HG02840 (cell line): ENCODE measurements around the gene NME2.
"Not testable (repeated sequence)": the region's sequence is repeated elsewhere in the genome, so short reads cannot be mapped to it uniquely, and the experiment has no call there.

Source experiments
- ATAC-seq: cut with Tn5 transposase; IDR thresholded peaks from one replicate; pipeline ENCODE4 v1.9.1; 2021; ENCODE audit warnings: mild to moderate bottlenecking, moderate library complexity, moderate number of reproducible peaks; ENCODE audit not compliant: unreplicated experiment, low FRiP score

NME2 gene

DNA sequence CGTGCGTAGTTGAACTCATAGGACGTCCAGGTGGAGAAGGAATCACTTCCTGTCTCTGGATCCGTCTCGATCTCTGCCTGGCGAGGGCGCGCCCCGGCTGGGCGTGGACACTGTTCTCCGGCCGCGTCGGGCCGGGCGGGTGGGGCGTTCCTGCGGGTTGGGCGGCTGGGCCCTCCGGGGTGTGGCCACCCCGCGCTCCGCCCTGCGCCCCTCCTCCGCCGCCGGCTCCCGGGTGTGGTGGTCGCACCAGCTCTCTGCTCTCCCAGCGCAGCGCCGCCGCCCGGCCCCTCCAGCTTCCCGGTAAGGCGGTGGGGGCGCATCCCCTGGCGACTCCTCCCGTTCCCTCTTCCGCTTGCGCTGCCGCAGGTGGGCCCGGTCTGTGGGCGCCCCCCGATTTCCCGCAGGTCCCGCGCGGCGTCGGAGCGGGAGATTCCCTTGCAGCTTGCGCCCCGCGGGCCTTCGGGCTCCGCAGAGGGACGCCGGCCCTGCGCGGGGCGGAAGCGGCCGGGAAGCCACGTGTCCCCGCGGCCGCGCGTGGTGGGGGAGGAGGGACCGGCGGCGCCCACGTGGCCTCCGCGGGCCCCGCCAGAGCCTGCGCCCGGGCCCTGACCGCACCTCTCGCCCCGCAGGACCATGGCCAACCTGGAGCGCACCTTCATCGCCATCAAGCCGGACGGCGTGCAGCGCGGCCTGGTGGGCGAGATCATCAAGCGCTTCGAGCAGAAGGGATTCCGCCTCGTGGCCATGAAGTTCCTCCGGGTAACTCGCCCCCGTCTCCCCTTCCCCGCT is at the start of gene NME2:
NME2 (plus strand) TSS at position 214 of the 789 bp plus-strand sequence; CDS start at position 634, 420 bp downstream.
- ATAC-seq, result peak; percentile 86

DNA sequence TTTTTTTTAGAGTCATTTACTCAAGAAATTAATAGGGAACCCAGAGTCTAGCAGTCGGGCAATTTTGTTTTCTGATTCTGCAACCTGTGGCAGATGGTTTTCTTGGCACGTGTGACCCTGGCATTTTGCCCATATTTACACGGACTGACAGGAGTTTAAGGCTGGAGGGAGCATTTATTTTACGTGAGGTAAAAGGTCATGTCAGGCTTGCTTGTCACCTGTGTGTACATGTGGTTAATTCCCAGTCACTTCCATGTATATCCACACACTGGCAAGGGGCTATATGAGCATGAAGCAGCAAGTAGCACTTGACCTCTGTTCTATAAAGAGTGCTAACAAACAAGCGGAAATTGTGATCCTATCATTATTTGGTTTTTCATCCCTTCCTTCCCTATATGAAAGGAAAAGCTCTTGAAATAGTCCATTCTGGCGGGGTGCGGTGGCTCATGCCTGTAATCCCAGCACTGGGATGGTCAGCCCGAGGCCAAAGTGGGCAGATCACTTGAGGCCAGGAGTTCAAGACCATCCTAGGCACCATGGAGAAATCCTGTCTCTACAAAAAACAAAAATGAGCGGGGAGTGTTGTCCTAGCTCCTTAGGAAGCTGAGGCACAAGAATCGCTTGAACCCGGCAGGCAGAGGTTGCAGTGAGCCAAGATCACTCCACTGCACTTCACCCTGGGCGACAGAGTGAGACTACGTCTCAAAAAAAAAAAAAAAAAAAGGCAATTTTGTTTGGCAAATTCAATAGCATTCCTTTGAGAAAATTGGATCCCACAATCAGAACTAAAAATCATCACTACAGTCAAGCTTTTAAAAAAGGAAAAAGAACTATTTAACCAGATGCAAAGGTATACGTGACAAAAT is 47.6 kb upstream of the NME2 start:
- ATAC-seq, result no peak

DNA sequence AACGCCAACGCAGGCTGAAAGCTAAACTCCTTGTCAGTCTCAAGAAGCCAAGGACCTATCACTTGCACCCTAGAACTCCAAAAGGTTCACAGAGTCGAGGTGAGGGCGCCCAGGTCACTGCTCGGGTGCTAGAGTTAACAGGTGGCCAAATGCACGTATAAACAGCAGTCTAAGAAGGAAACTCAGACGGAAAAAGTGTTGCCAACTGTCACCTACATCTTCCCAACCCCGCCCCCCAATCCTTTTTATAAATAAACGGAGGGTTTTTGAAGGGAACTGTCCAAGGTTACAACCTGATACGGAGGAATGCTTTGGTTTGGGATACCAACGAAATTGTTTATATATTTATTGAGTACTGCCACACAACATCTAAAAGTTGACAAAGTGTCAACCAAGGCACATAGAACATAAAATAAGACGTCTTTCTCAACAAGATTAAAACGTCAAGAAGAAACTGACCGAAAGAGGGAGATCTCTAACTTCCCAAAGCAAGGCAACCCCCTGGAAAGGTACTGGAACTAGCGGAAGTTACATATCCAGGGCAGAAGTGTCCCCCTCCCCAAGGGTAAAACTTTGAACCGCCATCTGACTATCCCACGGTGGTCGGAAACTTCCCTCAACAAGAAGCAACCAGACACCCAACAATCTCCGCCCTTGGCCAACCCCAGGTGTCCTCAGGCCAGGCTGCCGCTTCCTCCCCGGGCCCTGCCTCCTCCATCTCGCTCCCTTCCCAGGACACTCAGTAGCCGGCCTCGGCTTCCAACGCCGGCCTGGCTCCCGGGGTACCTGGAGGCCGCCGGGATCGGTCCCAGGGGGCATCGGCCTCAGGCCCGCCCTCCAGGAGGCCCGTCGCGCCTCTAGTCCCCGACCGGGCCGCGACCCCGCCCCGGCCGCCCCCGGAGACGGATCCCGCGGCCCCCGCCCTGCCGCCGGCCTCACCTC is 46.5 kb upstream of the NME2 start:
- peak; percentile 24 for ATAC-seq

DNA sequence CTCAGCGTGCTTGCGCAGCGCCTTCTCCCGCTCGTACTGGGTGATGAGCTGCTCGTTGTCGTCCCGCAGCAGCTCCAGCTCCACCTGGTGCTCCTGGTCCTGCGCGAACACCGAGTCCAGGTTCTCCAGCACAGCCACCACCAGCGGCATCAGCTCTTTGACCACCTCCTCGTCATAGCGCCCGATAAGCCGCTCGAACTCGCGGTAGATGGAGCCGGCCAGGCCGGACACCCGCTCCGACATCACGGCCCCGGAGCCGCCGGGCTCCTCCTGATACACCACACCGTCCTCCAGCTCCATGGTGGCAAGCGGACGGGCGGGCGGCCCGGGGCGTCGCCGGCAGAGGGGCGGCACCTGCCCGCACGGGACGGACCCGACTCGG is 45.9 kb upstream of the NME2 start:
- ATAC-seq, result peak; percentile 36

DNA sequence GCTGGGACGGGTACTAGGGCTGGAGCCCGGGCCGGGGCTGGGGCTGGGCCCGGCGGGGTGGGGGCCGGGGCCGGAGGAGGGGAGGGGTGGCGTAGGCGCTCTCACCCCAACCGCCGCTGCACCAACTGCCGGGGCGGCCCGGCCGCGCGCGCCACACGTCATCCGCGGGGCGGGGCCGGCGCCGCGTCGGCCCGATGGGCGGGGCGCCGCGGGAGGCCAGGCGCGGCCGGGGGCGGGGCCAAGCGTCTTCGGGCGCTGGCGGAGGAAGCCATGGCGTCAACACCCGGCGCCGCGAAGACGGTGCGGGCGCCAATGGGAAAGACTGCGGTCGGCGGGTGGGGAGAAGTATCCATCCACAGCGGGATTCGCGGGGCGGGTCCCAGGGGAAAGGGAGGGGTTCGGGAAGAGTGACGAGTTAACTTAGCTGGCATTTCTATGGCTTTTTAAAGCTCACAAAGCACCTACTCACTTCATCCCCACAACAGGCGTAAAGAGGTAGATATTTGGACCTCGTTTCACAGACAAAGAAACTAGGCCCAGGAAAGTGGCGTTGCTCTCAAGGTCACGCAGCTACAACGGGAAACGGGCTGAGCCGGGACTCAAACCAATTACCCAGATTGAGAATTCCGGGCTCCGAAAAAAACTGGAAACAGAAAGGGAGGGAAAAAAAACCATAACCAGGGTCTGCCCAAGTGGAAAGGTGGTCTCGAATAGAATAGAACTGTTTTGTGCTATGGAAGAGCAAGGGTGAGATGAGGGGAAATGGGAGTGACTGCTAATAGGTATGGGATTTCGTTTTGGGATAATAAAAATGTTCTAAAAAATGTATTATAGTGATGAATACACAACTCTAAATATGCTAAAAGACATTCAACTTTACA is 45.2 kb upstream of the NME2 start, which contains the start of gene SPAG9:
SPAG9 (minus strand) TSS at position 130 of the 881 bp plus-strand sequence. CDS start 212 bp downstream, outside the sequence.
- peak; percentile 67 for ATAC-seq

DNA sequence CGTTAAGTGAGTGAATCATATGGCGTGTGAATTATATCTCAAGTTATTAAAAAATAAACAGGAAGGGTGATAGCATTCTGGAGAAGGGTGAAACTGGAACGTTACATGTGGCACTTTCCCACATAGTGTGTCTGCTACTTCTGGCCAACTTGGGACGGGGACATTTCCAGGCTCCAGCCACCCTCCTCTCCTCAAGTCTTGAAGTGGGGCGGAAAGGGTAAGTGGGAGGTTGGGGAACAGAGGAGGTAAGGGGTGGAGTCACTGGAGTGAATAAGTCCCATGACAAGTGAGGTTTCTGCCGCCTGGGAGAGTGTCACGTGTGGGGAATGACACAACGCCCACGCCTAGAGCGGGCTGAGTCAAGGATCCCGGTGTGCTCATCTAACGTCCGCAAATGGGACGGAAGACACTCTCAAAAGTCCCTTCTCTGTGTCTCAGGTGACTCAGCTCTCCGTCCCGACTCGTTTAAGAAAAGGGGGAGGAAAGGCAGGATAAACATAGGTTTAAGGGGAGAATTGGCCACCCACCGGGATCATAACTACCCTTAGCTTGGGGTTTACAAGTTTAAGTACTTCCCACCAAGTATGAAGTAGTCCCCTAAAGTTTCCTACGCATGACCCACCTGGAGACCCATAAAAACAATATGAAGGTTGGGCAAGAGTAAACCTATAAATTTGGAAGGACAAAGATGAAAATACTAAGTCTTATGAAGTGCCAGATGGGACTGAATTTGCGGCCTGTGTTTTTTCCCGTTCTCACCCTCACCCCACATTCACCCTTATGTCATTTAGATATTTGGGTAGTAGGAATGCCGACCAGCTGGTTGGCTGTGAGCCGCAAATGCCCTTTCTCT is 44.4 kb upstream of the NME2 start:
- ATAC-seq, result no peak

DNA sequence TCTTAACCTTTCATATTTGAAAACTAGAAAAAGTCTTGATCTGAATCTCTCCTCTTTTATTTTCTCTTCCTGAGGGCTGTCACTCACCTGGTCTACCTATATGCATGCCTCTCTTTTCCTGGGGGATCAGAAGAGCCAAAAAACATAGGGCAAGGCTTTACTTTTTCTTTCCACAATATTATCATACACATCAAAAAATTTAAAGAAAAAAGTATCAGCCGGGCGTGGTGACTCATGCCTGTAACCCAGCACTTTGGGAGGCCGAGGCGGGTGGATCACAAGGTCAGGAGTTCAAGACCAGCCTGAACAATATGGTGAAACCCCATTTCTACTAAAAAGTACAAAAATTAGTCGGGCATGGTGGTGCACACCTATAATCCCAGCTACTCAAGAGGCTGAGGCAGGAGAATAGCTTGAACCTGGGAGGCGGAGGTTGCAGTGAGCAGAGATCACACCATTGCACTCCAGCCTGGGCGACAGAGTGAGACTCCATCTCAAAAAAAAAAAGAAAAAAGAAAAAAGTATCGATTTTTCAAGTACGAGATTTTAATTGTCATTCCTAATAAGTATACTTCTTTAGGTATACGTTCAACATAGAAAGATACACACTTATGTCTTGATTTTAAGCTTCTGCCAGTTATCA is 43.6 kb upstream of the NME2 start:
- not testable (repeated sequence) for ATAC-seq

DNA sequence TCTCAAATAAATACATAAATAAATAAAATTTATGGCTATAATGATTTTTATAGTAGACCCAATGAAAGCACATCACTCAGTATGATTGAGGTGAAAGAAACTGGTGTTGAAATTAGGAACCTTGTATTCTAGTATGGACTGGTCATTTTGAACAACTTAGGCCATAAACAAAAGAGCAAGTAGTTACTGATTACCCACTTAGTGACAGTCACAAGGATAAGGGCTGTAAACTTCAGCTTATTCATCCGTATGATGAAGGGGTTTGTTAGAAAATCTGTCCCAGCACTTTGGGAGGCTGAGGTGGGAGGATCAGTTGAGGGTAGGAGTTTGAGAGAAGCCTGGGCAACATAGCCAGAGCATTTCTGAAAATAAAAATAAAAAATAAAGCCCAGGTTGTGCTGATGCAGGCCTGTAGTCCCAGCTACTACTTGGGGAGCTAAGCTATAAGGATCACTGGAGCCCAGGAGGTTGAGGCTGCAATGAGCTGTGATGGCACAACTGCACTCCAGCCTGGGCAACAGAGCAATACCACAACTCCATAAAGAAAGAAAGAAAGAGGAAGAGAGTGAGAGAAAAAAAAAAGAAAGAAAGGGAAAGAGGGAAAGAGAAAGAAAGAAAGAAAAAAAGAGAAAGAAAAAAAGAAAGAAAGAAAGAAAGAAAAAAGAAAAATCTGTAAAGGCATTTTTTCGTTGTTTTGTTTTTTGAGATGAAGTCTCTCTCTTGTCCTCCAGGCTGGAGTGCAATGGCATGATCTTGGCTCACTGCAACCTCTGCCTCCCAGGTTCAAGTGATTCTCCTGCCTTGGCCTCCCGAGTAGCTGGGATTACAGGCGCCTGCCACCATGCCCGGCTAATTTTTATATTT is 41.3 kb upstream of the NME2 start:
- no peak for ATAC-seq

DNA sequence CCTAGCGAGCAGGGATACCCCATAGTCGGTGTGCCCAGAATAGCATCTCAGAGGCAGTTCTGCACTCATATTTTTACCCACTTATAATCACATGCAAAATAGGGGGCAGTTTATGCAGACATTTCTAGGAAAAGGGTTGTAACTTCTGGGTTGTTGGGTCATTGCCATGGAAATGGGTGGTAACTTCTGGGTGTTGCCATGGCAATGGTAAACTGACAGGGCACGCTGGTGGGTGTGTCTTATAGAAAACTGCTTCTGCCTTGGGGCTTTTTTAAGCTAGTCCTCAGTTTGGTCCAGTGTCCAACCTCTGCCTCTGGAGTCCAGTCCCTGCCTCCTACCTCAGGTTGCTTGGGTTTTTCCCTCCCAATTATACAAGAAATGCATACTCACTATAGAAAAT is 38.1 kb upstream of the NME2 start:
- no peak for ATAC-seq

DNA sequence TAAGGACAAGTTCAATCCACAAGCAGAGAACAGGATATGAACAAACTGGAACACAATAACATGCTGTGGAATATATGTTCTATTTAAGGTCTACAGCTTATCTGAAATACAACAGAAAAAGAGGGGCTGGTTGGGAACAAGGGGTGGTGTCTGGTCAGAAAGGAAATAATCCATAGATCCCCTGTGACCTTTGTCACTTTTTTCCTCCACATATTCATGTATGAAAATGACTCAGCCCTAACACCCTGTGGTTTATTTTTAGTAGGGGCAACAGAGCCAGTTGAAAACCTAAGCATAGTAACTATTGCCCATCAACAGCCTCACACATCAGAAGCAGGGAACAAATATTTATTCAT is 33.3 kb upstream of the NME2 start:
- peak; percentile 63 for ATAC-seq

DNA sequence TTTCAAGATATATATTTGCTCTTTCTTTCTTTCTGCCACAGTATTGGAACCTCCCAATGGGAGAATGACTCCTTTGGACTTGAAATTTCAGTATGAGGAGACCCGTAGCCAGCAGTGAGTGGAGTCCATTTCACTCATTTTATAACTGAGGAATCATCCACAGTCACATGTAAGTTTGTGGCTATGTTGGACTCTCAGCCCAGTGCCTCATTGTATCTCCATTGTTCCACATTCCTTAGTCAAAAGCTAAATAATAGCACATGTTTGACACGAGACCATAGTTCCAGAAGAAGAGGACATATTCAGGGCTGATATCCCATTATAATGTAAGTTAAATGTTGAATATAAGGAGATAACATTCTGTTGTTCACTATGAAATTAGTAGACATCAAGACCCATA is 32.8 kb upstream of the NME2 start:
- no peak for ATAC-seq

DNA sequence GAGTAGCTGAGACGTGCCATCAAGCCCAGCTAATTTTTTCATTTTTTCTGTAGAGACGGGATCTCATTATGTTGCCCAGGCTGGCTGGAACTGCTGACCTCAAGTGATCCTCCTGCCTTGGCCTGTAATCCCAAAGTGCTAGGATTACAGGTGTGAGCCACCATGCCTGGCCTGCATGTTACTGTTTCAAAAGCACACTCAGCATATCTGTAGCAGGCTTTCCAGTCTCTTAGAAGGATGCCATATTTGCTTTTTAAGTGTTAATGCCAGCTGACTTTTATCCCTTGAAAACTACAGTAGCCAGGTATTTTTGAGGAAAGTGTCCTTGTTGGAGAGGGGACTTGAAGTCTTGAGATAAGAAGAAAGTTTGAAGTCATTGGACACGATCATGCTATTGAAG is 30.3 kb upstream of the NME2 start:
- ATAC-seq, result no peak

DNA sequence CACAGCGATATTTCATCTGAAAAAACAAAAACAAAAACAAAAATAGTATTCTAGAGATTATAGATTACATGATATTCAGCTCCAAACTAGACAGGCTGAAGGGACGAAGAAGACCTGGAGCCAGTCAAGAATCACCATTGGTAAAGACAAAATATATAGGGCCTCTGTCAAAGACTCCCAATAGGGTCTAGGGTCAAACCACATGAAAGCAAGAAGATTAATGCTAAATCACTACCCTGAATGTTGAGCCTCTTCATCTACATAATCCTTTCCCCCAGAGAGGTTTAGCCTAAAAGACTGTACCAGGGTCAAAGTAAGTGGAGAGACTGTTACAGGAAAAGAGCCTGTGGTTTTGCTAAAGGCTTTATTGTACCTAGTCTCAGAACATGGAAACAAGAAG is 23.6 kb upstream of the NME2 start:
- ATAC-seq, result no peak

DNA sequence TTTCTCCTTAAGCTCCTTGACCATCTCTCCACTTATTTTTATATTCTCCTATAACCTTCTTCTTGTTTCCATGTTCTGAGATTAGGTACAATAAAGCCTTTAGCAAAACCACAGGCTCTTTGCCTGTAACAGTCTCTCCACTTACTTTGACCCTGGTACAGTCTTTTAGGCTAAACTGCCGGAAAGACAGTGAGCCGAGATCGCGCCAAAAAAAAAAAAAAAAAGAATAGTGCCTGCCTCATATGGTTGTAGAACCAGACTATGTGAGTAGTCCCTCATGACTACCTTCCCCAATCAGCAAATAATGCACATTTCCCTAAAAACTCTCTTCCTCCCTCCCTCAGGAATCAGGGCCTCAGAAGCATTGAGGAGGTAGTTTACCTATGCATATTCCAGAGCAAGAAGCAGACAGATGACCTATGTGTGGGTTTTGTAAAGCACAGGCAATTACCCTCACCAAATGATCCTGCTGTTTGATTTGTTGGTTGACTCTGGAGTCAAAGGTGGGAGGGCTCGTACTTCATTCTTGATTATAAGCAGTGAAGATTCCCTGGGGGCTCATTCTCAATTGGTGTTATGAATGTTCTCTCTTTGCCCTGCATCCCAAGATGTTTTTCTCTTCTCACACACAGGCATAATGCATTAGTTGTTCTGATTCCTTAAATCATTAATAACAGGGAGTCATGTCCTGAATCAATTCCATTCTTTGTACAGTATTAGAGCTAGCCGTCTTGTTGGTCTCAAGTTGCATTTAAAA is 21.8 kb upstream of the NME2 start:
- ATAC-seq, result no peak

DNA sequence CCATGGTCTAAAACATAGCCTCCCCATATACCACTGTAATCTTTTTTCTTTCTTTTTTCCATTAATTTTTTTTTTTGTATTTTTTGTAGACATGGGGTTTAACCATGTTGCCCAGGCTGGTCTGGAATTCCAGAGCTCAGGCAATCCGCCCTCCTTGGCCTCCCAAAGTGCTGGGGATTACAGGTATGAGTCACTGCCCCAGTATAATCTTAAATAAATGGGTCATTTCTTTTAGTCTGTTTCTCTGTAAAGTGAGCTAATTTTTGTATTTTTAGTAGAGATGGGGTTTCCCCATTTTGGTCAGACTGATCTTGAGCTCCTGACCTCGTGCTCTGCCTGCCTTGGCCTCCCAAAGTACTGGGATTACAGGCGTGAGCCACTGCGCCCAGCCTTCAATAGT is 18.6 kb upstream of the NME2 start:
- ATAC-seq, result no peak

DNA sequence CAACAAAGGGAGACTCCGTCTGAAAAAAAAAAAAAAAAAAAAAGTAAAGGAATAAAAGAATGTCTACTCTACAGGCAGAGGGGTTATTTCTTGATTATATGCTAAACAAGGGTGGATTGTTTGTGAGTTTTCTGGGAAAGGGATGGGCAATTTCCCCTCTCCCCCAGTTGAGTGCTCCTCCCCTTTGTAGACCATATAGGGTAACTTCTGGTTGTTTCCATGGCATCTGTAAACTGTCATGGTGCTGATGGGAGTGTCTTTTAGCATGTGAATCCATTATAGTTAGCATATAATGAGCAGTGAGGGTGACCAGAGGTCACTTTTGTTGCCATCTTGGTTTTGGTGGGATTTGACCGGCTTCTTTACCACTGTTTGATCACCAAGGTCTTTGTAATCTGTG is 17.0 kb upstream of the NME2 start:
- ATAC-seq, result no peak

DNA sequence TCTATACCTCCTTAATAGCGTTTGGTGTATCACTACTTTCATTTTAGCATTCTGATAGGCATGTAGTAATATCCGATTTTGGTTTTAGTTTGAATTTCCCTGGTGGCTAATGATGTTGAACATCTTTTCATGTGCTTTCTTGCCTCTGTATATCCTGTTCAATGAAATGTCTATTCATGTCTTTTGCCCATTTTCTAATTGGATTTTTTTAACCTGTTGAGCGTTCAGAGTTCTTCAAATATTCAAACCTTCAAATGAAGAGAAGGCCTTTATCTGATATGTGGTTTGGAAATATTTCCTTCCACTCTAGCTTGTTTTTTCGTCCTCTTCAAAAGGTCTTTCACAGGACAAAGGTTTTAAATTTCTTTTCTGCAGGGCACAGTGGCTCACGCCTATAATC is 15.3 kb upstream of the NME2 start:
- ATAC-seq, result no peak
